Muscle of arm (tissue), 14 donors: ENCODE data around the gene RABEP1. TPM values are rescaled to one million over a fixed set of nuclear protein-coding genes. Genes with fewer than 3 reads are reported as not detected.
"Not testable (repeated sequence)": the region's sequence is repeated elsewhere in the genome, so short reads cannot be mapped to it uniquely, and the experiment has no call there.

Experiments used
- DNase-seq: peaks from one replicate; pipeline ENCODE4 v3.0.0-alpha.2; 2013
- long read RNA-seq, 11 donors: transcript quantifications; one replicate each; lab custom pipeline, GENCODE V29; 2026
- polyA plus RNA-seq, 12 donors: library from polyadenylated mRNA; unstranded; fragments of 120-200 nt; gene quantifications; one replicate each; pipeline ENCODE4 v1.2.1, GENCODE V29; 2013; ENCODE audit not compliant: insufficient read length in 12 of 12

The RABEP1 gene, protein sequence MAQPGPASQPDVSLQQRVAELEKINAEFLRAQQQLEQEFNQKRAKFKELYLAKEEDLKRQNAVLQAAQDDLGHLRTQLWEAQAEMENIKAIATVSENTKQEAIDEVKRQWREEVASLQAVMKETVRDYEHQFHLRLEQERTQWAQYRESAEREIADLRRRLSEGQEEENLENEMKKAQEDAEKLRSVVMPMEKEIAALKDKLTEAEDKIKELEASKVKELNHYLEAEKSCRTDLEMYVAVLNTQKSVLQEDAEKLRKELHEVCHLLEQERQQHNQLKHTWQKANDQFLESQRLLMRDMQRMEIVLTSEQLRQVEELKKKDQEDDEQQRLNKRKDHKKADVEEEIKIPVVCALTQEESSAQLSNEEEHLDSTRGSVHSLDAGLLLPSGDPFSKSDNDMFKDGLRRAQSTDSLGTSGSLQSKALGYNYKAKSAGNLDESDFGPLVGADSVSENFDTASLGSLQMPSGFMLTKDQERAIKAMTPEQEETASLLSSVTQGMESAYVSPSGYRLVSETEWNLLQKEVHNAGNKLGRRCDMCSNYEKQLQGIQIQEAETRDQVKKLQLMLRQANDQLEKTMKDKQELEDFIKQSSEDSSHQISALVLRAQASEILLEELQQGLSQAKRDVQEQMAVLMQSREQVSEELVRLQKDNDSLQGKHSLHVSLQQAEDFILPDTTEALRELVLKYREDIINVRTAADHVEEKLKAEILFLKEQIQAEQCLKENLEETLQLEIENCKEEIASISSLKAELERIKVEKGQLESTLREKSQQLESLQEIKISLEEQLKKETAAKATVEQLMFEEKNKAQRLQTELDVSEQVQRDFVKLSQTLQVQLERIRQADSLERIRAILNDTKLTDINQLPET
- 10 to 100 TPM in 11 of 12 donors, not detected in 1; 52.4 to 90.8 (median 58.3) TPM for polyA plus RNA-seq
- long read RNA-seq, donor 1, partial matches to known transcripts, result 65 of 65 reads
- long read RNA-seq, donor 1, other reads (novel, unspliced or antisense), result 0 of 65 reads
- long read RNA-seq, donor 2, full-length matches to known transcripts, result 7 of 19 reads
- long read RNA-seq, donor 2, partial matches to known transcripts, result 5 of 19 reads
- long read RNA-seq, donor 2, other reads (novel, unspliced or antisense), result 7 of 19 reads
- long read RNA-seq, donor 3, full-length matches to known transcripts, result 2 of 12 reads
- long read RNA-seq, donor 3, partial matches to known transcripts, result 5 of 12 reads
- long read RNA-seq, donor 3, other reads (novel, unspliced or antisense), result 5 of 12 reads
- long read RNA-seq, donor 4, result 0 reads
- long read RNA-seq, donor 5, full-length matches to known transcripts, result 7 of 60 reads
- long read RNA-seq, donor 5, partial matches to known transcripts, result 39 of 60 reads
- long read RNA-seq, donor 5, other reads (novel, unspliced or antisense), result 14 of 60 reads
- long read RNA-seq, donor 6, full-length matches to known transcripts, result 2 of 2 reads
- long read RNA-seq, donor 6, partial matches to known transcripts, result 0 of 2 reads
- long read RNA-seq, donor 6, other reads (novel, unspliced or antisense), result 0 of 2 reads
- long read RNA-seq, donor 7, result 0 reads
- long read RNA-seq, donor 8, full-length matches to known transcripts, result 7 of 7 reads
- long read RNA-seq, donor 8, partial matches to known transcripts, result 0 of 7 reads
- long read RNA-seq, donor 8, other reads (novel, unspliced or antisense), result 0 of 7 reads
- long read RNA-seq, donor 9, full-length matches to known transcripts, result 2 of 2 reads
- long read RNA-seq, donor 9, partial matches to known transcripts, result 0 of 2 reads
- long read RNA-seq, donor 9, other reads (novel, unspliced or antisense), result 0 of 2 reads
- long read RNA-seq, donor 10, full-length matches to known transcripts, result 6 of 35 reads
- long read RNA-seq, donor 10, partial matches to known transcripts, result 23 of 35 reads
- long read RNA-seq, donor 10, other reads (novel, unspliced or antisense), result 6 of 35 reads
- long read RNA-seq, donor 11, full-length matches to known transcripts, result 6 of 6 reads
- long read RNA-seq, donor 11, partial matches to known transcripts, result 0 of 6 reads
- long read RNA-seq, donor 11, other reads (novel, unspliced or antisense), result 0 of 6 reads

DNA sequence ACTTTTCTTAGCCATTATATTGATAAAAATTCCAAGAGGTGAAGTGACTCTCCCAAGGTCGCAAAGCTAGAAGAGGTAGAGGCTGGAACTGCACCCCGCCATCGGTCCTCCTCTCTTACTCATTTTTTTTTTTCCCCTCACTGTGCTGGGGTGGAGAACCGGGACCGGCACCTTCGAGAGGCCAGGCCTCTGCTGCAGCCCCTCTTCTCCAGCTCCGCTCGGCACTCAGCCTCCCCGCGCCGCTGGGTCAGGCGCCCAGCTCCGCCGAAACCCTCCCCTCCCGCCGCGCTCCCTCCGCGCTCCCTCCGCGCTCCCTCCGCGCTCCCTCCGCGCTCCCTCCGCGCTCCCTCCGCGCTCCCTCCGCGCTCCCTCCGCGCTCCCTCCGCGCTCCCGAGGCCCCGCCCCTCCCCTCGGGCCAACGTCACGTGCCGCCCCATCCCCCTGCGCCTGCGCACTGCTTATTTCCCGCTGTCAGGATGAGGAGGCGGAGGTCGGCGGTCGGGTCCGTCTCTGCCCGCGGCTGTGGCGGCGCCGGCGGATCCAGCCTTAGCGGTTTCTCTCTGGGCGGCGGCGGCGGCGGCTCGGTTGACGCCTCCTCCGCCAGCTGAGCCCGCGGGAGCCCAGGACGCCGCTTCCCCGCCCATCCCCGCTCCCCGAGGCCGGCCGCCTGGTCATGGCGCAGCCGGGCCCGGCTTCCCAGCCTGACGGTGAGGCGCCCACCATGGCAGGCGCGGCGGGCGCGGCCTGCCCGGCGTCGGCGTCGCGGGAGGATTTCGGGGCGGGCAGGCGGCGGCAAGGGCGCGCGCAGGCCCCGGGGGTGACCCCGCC is at the start of gene RABEP1:
Gene RABEP1, plus strand, starts transcription at position 471 of the 828 bp plus-strand sequence. Its CDS starts 203 bp downstream, at position 674.
- peak; percentile 93 for DNase-seq

DNA sequence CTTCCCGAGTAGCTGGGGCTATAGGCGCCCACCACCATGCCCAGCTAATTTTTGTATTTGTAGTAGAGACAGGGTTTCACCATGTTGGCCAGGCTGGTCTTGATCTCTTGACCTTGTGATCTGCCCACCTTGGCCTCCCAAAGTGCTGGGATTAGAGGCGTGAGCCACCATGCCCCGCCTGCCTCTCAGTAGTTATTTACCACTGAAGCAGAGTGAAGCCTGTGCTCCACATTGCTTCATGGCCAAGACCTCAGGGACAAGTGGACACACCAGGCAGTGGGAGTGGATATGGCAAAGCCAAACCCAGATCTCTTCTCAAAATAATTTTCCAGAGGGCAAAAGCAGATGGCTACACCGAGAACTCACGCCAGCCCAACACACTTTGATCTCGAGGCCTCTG is 48.6 kb upstream of the RABEP1 start:
- DNase-seq, result not testable (repeated sequence)

DNA sequence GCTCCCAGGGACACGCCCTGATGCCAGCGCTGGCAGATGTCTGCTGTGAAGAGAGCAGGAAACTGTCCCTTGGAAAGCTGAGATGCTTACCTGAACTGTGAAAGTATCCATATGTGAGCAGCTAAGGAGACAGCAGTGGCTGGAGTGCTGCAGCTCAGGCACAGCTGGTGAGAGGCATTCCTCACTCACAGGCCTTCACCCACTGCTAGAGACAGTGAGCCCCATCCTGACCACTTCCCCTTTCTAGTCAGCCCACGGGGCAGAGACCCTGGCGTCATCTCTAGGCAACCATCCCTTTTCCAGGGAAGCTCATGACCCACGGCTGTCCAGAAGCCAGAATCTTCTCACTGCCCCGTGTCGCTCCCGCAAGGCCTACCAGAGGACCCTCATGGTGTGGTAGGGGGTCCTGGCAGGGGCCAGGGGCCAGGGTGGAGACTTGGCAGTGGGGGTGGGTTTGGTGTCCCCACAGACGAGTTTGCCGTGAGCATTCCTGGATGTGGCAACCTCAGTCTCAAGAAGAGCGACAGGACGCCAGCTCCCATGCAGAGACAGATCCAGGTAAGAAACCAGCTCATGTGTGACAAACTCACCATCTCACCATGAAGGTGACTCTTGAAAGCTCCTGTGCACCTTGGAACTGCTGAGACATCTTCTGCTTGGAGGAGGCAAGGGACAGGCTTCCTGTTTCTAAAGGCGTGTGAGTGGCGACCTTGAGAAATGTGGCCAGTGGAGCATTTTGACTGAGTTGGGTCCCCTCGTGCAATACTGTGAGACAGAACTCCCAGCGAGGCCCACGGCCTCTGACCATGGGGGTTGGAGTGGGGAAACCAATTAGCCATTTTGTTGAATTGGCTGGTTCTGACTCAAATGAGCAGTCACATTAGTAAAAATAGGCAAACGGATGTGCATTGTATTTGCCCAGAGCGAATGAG is 47.2 kb upstream of the RABEP1 start, which contains the start of gene SCIMP:
Gene SCIMP, minus strand, starts transcription at position 216 of the 932 bp plus-strand sequence. Its CDS starts 105 bp downstream, at position 111.
- no peak for DNase-seq

DNA sequence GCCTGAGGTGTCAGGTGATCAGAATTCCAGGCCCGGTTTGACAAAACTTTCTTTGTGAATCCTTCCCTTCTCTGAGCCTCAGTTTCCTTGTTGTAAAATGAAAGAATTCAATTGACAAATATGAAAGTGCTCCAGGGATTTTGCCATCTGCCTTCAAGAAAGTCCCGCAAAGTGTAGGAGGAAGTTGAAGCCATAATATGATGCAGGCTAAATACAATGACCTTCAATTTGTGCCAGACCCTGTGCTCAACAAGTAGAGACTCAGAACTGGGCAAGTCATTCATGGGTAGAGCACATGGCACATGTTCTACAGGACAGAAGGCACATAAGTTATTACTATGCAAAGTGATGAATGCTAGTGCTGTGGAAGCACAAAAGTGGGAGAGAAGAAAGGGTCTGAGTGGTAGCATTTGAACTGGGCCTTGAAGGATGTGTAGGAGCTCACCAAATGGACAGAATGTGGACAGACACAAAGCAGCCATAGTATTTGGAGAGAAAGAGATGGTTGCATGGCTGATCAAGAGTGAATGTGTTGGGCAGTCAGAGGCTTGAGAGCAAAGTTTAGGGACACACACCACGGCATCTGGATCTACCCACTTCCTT is 45.0 kb upstream of the RABEP1 start:
- no peak for DNase-seq

DNA sequence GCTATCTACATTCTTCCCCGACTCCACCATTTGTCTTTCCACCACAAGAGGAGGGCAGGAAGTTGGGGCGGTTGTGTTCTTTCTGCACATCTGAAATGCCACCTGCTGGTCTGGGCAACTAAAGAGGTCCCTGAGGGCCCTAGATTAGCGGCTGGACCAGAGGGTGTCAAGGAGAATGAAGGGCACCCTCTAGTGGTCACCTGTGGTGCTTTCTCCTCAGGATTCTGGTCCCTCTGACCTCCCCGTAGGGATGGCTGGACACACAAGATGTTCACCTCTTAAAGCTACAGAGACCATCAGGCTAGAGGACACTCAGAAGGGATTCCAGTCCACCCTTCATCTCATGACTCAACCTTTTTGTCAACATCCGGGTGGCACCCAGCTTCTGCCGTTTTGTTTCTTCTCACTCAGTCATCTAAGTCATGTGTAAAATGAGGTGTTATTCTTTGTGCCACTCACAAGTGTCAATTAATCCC is 44.5 kb upstream of the RABEP1 start:
- no peak for DNase-seq

DNA sequence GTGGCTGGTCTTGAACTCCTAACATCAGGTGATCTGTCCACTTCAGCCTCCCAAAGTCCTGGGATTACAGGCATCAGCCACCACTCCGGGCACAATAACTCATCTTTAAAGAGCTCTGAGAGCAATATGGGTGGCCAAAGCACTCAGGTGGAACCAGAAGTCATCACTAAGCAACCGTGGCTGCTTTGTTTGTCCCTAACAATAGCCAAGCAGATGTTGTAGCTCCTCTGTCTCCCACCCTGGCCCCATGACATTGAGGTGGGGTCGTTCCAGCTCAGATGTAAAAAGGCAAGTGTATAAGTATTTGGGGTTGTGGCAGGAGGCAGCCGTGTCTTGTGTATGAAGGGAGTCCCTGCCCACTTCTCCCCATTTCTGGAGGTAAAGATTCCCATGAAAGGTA is 43.8 kb upstream of the RABEP1 start:
- DNase-seq, result no peak

- not testable (repeated sequence) for DNase-seq
These were observed 42.3 kb upstream of the RABEP1 start for GRCh38 chr17:5239769-5240168.

- DNase-seq, result no peak
These were observed 40.0 kb upstream of the RABEP1 start for GRCh38 chr17:5241861-5242671.

DNA sequence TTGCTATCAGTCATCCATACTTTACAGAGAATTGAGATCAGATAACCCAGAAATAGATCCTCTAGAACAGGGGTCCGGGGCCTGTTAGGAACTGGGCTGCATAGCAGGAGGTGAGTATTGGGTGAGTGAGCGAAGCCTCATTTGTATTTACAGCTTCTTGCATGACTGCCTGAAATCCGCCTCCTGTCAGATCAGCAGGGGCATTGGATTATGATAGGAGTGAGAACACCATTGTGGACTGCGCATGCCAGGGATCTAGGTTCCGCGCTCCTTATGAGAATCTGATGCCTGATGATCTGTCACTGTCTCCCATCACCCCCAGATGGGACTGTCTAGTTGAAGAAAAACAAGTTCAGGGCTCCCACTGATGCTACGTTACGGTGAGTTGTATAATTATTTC is 34.5 kb upstream of the RABEP1 start:
- no peak for DNase-seq

DNA sequence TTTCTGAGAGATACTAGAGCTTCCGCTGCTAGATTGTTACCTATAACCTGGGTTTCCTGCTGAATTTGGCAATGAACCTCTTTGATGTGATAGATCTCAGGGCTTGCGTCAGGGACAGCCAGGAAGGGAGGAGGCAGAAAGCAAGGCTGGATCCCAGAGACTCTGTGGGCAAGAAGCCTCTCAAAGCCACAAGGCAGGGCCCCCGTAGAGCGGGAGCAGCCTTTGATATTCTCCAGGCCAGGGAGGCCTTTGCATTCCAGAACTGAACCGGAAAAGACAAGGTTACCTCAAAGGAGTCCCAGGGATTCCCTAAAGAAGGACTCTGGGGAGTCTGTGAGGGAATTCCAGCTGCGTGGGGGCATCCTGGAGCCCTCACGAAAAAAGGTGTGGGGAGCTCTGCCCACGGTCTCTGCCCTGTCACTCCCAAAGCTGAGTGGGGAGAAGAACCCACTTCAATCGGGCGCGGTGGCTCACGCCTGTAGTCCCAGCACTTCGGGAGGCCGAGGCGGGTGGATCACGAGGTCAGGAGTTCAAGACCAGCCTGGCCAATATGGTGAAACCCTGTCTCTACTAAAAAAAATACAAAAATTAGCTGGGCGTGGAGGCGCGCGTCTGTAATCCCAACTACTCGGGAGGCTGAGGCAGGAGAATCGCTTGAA is 33.1 kb upstream of the RABEP1 start:
- no peak for DNase-seq

DNA sequence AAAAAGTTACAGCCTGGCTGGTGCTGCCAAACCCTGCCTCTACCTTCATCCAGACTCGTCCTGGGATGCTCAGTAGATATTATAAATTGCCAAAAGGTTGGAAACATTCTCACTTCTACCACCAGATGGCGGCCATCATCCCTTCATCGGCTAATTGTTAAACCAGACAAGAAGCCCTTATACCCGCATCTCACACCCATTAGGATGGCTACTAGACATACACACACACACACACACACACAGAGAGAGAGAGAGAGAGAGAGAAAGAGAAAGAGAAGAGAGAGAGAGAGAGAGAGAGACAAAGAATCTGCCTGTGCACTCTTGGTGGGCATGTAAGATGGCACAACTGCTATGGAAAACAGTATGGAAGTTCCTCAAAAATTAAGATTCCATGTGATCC is 32.5 kb upstream of the RABEP1 start:
- DNase-seq, result peak; percentile 74

- no peak for DNase-seq
These were observed 27.7 kb upstream of the RABEP1 start for GRCh38 chr17:5254414-5254813.

DNA sequence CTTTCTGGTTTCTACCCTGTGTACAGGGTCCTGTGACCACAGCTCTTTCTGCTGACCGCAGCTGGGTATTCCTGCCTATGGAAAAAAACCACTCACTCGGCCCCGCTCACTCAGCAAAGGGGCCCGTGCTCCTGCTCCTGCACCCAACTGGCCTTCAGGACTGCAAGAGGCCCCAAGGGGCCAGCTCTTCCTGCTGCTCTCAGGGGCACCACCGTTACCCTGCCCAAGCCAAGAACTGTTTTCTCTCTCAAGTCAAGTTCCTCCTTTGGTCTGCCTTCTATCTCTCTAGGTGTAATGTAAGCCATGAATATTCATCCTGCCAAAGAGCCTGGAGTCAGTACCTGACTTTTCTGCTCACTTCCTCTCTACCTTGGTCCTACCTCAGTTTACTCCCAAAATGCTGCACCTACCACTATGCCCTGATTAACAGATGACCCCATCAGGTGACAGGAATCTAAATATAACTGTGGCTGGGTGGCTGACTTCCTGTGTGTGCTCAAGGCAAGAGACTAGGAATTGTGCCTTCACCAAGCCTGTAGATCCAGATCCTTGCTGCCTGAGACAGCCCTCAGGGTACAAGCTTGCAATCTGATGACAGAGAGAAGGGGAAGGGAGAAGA is 27.1 kb upstream of the RABEP1 start:
- DNase-seq, result peak; percentile 15

GRCh38 chr17:5257124-5257523 is 25.0 kb upstream of the RABEP1 start:
- DNase-seq, result no peak

DNA sequence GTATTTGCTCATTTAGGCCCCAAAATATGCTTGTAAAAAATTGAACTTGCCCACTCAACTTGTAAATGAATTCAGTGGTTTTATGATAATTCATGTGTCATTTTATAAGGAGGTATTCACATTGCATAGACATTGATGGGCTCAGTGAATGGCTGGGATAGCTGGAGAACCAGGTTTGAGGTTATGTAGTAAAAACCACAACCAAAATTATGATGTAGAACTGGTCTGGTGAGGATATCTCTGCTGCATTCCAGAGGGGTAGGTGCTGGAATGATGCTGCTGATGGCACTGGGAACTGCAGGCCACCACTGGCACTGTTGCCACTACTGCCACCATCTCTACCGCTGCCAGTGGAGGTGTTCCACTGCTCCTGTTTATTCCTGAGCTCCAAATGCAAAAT is 21.5 kb upstream of the RABEP1 start:
- DNase-seq, result no peak
